ENCODE measurements around the gene DSC3. TPM values are rescaled to one million over a fixed set of nuclear protein-coding genes. Genes with fewer than 3 reads are reported as not detected.

DSC3 gene
- total RNA-seq, 1 experiment from 2014 or later = 0.61 TPM

DNA sequence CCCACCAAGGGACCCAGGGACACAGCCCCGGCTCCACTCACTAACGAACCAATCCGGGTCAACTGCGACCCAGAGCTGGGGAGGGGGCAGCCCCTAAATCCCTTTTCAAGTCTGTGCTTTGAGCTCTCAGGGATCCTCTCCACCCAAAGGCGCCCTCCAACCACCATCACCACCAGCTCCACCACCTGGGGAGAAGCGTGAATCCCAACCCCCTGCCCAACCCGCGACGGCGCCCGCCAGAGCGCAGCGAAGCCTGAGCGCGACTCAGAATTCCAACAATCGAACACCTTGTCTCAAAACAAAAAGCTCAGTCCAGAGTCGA is 497 bp downstream of the DSC3 start:
- no peak overlapping the region for H2AFZ ChIP-seq (ENCODE audit: low read length)
- H4K91ac ChIP-seq (ENCODE audit: insufficient read length, low read depth, low read length) = no peak overlapping the region
- H2BK15ac ChIP-seq (ENCODE audit: low read depth, low read length) = no peak overlapping the region
- no peak overlapping the region for H4K5ac ChIP-seq (ENCODE audit: insufficient read length, low read depth, low read length)
- no peak overlapping the region for H2AK5ac ChIP-seq (ENCODE audit: insufficient read length, low read length)
- H3K4ac ChIP-seq (ENCODE audit: low read depth, low read length) = no peak overlapping the region
- H2BK12ac ChIP-seq (ENCODE audit: insufficient read length, low read depth, low read length) = peak overlapping the region; percentile 31
- no peak overlapping the region for H3T11ph ChIP-seq (ENCODE audit: low read length)
- H3K23ac ChIP-seq (ENCODE audit: insufficient read length, low read depth, low read length) = no peak overlapping the region
- H3K23me2 ChIP-seq (ENCODE audit: insufficient read length, low read depth, low read length, poor library complexity, severe bottlenecking) = peaks cover 23% of the 10 kb centered on the region
- H3K18ac ChIP-seq (ENCODE audit: insufficient read length, low read depth, low read length) = peak overlapping the region; percentile 75
- Mint-ChIP-seq H3K27me3 (ENCODE audit: low read depth) (peaks cover 87% of the 10 kb centered on the region), H3K4me1 (peaks cover 25 to 28% of the 10 kb centered on the region in 2 experiments), H3K27ac (no peak overlapping the region), H3K4me3 (peak overlapping the region; percentile 76 to 97), H3K36me3 (ENCODE audit: insufficient read depth in 1 of 3, low read depth in 3 of 3) (no peaks in the 10 kb centered on the region; a peak in 1 of 7 replicates), H3K9me3 (peaks cover 0 to 2% of the 10 kb centered on the region in 2 experiments; a peak in 2 of 5 replicates)
- H3K9me3 ChIP-seq (ENCODE audit: control insufficient read depth, low read depth, low read length) = no peaks in the 10 kb centered on the region
- H2BK120ac ChIP-seq (ENCODE audit: low read depth, low read length, poor library complexity, severe bottlenecking) = no peak overlapping the region
- H4K20me1 ChIP-seq (ENCODE audit: control insufficient read depth, insufficient read depth, insufficient read length) = no peaks in the 10 kb centered on the region
- H3K79me2 ChIP-seq (ENCODE audit: insufficient read depth, low read length) = no peaks in the 10 kb centered on the region
- H3K27me3 ChIP-seq (ENCODE audit: insufficient read depth, low read length) = peaks cover 37% of the 10 kb centered on the region
- H3K4me2 ChIP-seq (ENCODE audit: insufficient read depth, insufficient read length, low read length) = peak overlapping the region; percentile 97
- H4K8ac ChIP-seq (replicated peaks; ENCODE audit: insufficient read length, low read depth, low read length) = no peak overlapping the region
- no peak overlapping the region for H3K56ac ChIP-seq (ENCODE audit: insufficient read length, low read depth, low read length)
- no peaks in the 10 kb centered on the region for H3K79me1 ChIP-seq (ENCODE audit: insufficient read depth, low read depth, low read length, poor library complexity, severe bottlenecking)
- DNase-seq = no peak
- H2BK20ac ChIP-seq (ENCODE audit: low read depth, low read length, poor library complexity, severe bottlenecking) = no peak overlapping the region
- no peak overlapping the region for H3K27ac ChIP-seq (ENCODE audit: insufficient read length, low read depth, low read length)
- TF ChIP-seq, protein P1, sequence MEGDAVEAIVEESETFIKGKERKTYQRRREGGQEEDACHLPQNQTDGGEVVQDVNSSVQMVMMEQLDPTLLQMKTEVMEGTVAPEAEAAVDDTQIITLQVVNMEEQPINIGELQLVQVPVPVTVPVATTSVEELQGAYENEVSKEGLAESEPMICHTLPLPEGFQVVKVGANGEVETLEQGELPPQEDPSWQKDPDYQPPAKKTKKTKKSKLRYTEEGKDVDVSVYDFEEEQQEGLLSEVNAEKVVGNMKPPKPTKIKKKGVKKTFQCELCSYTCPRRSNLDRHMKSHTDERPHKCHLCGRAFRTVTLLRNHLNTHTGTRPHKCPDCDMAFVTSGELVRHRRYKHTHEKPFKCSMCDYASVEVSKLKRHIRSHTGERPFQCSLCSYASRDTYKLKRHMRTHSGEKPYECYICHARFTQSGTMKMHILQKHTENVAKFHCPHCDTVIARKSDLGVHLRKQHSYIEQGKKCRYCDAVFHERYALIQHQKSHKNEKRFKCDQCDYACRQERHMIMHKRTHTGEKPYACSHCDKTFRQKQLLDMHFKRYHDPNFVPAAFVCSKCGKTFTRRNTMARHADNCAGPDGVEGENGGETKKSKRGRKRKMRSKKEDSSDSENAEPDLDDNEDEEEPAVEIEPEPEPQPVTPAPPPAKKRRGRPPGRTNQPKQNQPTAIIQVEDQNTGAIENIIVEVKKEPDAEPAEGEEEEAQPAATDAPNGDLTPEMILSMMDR (conservative IDR thresholded peaks at IDR 0.05) = no peak
- no peak overlapping the region for H2BK5ac ChIP-seq (ENCODE audit: insufficient read length, low read length)
- no CpG with 5 or more reads among the region's 17 CpGs for WGBS (ENCODE audit: extremely low coverage, insufficient read length, low lambda C conversion rate)
- H3K4me1 ChIP-seq (ENCODE audit: insufficient read depth, low read length) = peaks cover 3% of the 10 kb centered on the region; the same call in 1 of the 2 replicates
- H3K14ac ChIP-seq (ENCODE audit: insufficient read depth, low read length) = peak overlapping the region; percentile 66
- peak overlapping the region; percentile 73 for H3K9ac ChIP-seq (ENCODE audit: extremely low read depth, insufficient read length, low read length)

Measured in H9 (cell line).